K562 (cell line): ENCODE measurements around the gene ZNRF1. TPM values are rescaled to one million over a fixed set of nuclear protein-coding genes. Genes with fewer than 3 reads are reported as not detected.

ENCODE experiments used
- ATAC-seq: fragments of 200-7000 bp; cut with Tn5 transposase; 3 replicates; pipeline ENCODE4 v1.9.1; 2020; ENCODE audit warnings: moderate library complexity
- BruUV-seq: library from RNA; stranded (reverse); fragments of 400-500 nt; replicated peaks from 2 replicates; lab custom pipeline; 2021; lab: Mats Ljungman, UMichigan
- CTCF ChIA-PET: fragments of 300-600 bp; formaldehyde crosslinking; extraction: SDS; loops from one replicate; lab custom pipeline; 2021; ENCODE audit warnings: low intra/inter-chr PET ratio; lab: Yijun Ruan, JAX
- POLR2A ChIA-PET: fragments of 300-600, 350-650 bp; sonication (Branson Sonifier 250); formaldehyde crosslinking; extraction: SDS; loops from one replicate; lab custom pipeline; 2021; ENCODE audit warnings: antibody characterized with exemption, inconsistent platforms; lab: Yijun Ruan, JAX
- DNase-seq, 4 experiments: peaks; one replicate each; pipeline versions ENCODE4 v3.0.0 to v3.0.0-alpha.2; 2011 to 2018; ENCODE audit warnings: low spot score in 3 of 4, mixed read lengths in 3 of 4; ENCODE audit errors: extremely low read depth in 1 of 4
- FAIRE-seq: peaks from 2 replicates; lab custom pipeline; 2011; peaks lifted over from hg19 to GRCh38; lab: Jason Lieb, UNC
- H2AFZ ChIP-seq: 2 replicates; pipeline ENCODE4 v1.6.0; 2011; ENCODE audit warnings: low read depth, low read length, control low read depth, inconsistent platforms
- H3K27ac ChIP-seq: fragments of 200-600 bp; 3 replicates; pipeline ENCODE4 v1.8.0; 2011; ENCODE audit warnings: low read depth, mild to moderate bottlenecking, control low read depth, inconsistent platforms, low read length, moderate library complexity, mixed read lengths; ENCODE audit errors: extremely low read depth
- H3K27me3 ChIP-seq, 2 experiments: fragments of 300-600 bp in 1 of 2; 2 replicates in 1 of 2; 3 replicates in 1 of 2; pipeline versions ENCODE4 v1.6.0 to v1.8.0; 2011; ENCODE audit warnings: inconsistent platforms in 2 of 2, low read length in 2 of 2, mild to moderate bottlenecking in 1 of 2, mixed read lengths in 1 of 2, moderate library complexity in 1 of 2; ENCODE audit not compliant: control insufficient read depth in 2 of 2, insufficient read depth in 2 of 2
- H3K36me3 ChIP-seq: fragments of 300-600 bp; 3 replicates; pipeline ENCODE4 v1.8.0; 2011; ENCODE audit warnings: mild to moderate bottlenecking, low read length, inconsistent platforms; ENCODE audit not compliant: control insufficient read depth, insufficient read depth
- H3K4me1 ChIP-seq, 2 experiments: fragments of 200-600 bp in 1 of 2; replicated peaks in 1 of 2; 2 replicates in 1 of 2; 3 replicates in 1 of 2; pipeline versions ENCODE4 v1.5.1 to v1.8.0; 2011; ENCODE audit warnings: inconsistent platforms in 2 of 2, low read length in 2 of 2, mild to moderate bottlenecking in 1 of 2, mixed read lengths in 1 of 2, moderate library complexity in 1 of 2; ENCODE audit not compliant: control insufficient read depth in 2 of 2, insufficient read depth in 2 of 2
- H3K4me2 ChIP-seq: 2 replicates; pipeline ENCODE4 v1.6.1; 2011; ENCODE audit warnings: low read length, control low read depth, inconsistent platforms, mixed read lengths; ENCODE audit not compliant: insufficient read depth
- H3K4me3 ChIP-seq: fragments of 200-600 bp; sonication (generic), shearing (Covaris generic); 2 replicates; pipeline ENCODE4 v1.5.1; 2016; ENCODE audit warnings: control low read depth, inconsistent platforms
- H3K79me2 ChIP-seq: fragments of 200-600 bp; 3 replicates; pipeline ENCODE4 v1.8.0; 2011; ENCODE audit warnings: low read length, inconsistent platforms; ENCODE audit not compliant: control insufficient read depth, insufficient read depth
- H3K9ac ChIP-seq, 2 experiments: 2 replicates each; pipeline versions ENCODE4 v1.6.0 to v1.6.1; 2011; ENCODE audit warnings: low read depth in 2 of 2, low read length in 2 of 2, control low read depth in 1 of 2, inconsistent platforms in 1 of 2, mild to moderate bottlenecking in 1 of 2, mixed read lengths in 1 of 2; ENCODE audit not compliant: insufficient read depth in 1 of 2
- H3K9me1 ChIP-seq: one replicate; pipeline ENCODE4 v1.6.0; 2011; ENCODE audit warnings: inconsistent platforms, mild to moderate bottlenecking, low read length, moderate library complexity; ENCODE audit not compliant: control insufficient read depth, insufficient read depth
- H3K9me3 ChIP-seq: replicated peaks from 2 replicates; pipeline ENCODE4 v1.5.1; 2011; ENCODE audit warnings: low read depth, low read length, inconsistent platforms; ENCODE audit not compliant: control insufficient read depth, insufficient read depth
- H4K20me1 ChIP-seq: replicated peaks from 2 replicates; pipeline ENCODE4 v1.6.1; 2011; ENCODE audit warnings: low read length, inconsistent platforms, mixed read lengths; ENCODE audit not compliant: control insufficient read depth, insufficient read depth
- ATF7 ChIP-seq: fragments of 450-650 bp; IDR thresholded peaks from 2 replicates; pipeline ENCODE4 v1.7.1; 2014; ENCODE audit warnings: mild to moderate bottlenecking, moderate library complexity
- BCOR ChIP-seq: fragments of 450-650 bp; IDR thresholded peaks from 2 replicates; pipeline ENCODE4 v1.6.1; 2016
- CBX3 ChIP-seq, 2 experiments: IDR thresholded peaks; 1 replicate in 1 of 2; 2 replicates in 1 of 2; pipeline ENCODE4 v1.6.1; 2012; ENCODE audit warnings: inconsistent platforms in 2 of 2, low read length in 2 of 2, borderline replicate concordance in 1 of 2, control low read depth in 1 of 2
- GATA2 ChIP-seq: sonication (generic); formaldehyde crosslinking; IDR thresholded peaks from 2 replicates; pipeline ENCODE4 v1.4.0; 2020; ENCODE audit warnings: mild to moderate bottlenecking, missing genetic modification reagents
- SMARCE1 ChIP-seq: fragments of 450-650 bp; IDR thresholded peaks from 2 replicates; pipeline ENCODE4 v1.7.1; 2016; ENCODE audit warnings: mild to moderate bottlenecking
- STAG1 ChIP-seq: sonication (generic); formaldehyde crosslinking; IDR thresholded peaks from 2 replicates; pipeline ENCODE4 v1.5.0; 2020; ENCODE audit warnings: missing genetic modification reagents, borderline replicate concordance
- TRIM28 ChIP-seq: fragments of 450-650 bp; IDR thresholded peaks from 2 replicates; pipeline ENCODE4 v1.6.1; 2017
- ZBTB33 ChIP-seq: sonication (generic); formaldehyde crosslinking; IDR thresholded peaks from 2 replicates; pipeline ENCODE4 v1.8.1; 2023; ENCODE audit warnings: mild to moderate bottlenecking, missing genetic modification reagents
- ZFP1 ChIP-seq: fragments of 450-650 bp; formaldehyde crosslinking; IDR thresholded peaks from 2 replicates; pipeline ENCODE4 v1.4.0; 2020; ENCODE audit warnings: mild to moderate bottlenecking, mixed read lengths
- WGBS: fragments of 100-300 bp; shearing (Covaris generic); methylation state at CpG from one replicate; pipeline ENCODE4 v1.1.6; 2016; ENCODE audit warnings: low coverage, mixed read lengths; ENCODE audit not compliant: insufficient coverage; ENCODE audit errors: missing lambda C conversion rate; 5-methylcytosine and 5-hydroxymethylcytosine counted together
- in situ Hi-C: fragments of 300-500 bp; cut with MboI; formaldehyde crosslinking; loops from 4 replicates; pipeline ENCODE4 v1.15.0; 2018; ENCODE audit warnings: inconsistent platforms, mixed read lengths
- intact Hi-C: fragments of 100-400 bp; cut with micrococcal nuclease; formaldehyde crosslinking; loops from 2 replicates; pipeline ENCODE4 v1.14.2; 2022
- polyA plus RNA-seq, 8 experiments: library from polyadenylated mRNA; depleted of rRNA in 4 of 8; stranded (reverse) in 5 of 8; unstranded in 3 of 8; fragments of >200 nt; fragmentation: Nextera tagmentation in 2 of 8; fragmentation: Illumina TruSeq in 1 of 8; extraction: Ambion mirVana in 2 of 8; extraction: Trizol in 1 of 8; gene quantifications; 2 replicates each; pipeline versions ENCODE4 v1.2.1 to v1.2.3, GENCODE V29; 2011 to 2014; ENCODE audit warnings: inconsistent platforms in 1 of 8, missing spikeins in 1 of 8
- total RNA-seq, 7 experiments: library from RNA; depleted of rRNA in 6 of 7; stranded (reverse); fragments of >200 nt in 6 of 7; fragmentation: Illumina TruSeq in 2 of 7; extraction: Trizol in 2 of 7; gene quantifications; 2 replicates each; pipeline versions ENCODE4 v1.2.1 to v1.2.3, GENCODE V29; 2011 to 2021; ENCODE audit warnings: low replicate concordance in 1 of 7

Gene ZNRF1
- total and polyA plus RNA-seq, 9 of the 15 experiments (the other 6 are each of a cell fraction or from before 2014, with no cell fraction given) = 9.5 to 37.7 (median 20.0) TPM

GRCh38 chr16:75019586-75019985 is 20.8 kb downstream of the ZNRF1 start:
- no peak overlapping the region for H3K4me2 ChIP-seq
- no peak for FAIRE-seq
- H3K9me1 ChIP-seq = no peaks in the 10 kb centered on the region
- no peaks in the 10 kb centered on the region for H3K27me3 ChIP-seq
- H3K27ac ChIP-seq = no peak overlapping the region
- in situ Hi-C loops = no loop called here
- H3K36me3 ChIP-seq = no peaks in the 10 kb centered on the region; the same call in 2 of the 3 replicates
- H3K4me3 ChIP-seq = no peak overlapping the region
- TF ChIP-seq GATA2 (CRISPR knock-in tag) (no peak), BCOR (0 out of 2 replicates have a peak, but pooled peaks have one; percentile 22), ATF7 (no peak)
- no peak for ATAC-seq
- H3K79me2 ChIP-seq = peaks cover 90% of the 10 kb centered on the region
- WGBS = 99% methylated on average over 7 of the region's 7 CpGs
- H3K9ac ChIP-seq = no peak overlapping the region
- H3K9me3 ChIP-seq = peaks cover 5% of the 10 kb centered on the region; the same call in 1 of the 2 replicates
- no peak for DNase-seq
- BruUV-seq = no TSS peak
- peaks cover 0 to 14% of the 10 kb centered on the region in 2 experiments; a peak in 3 of 5 replicates for H3K4me1 ChIP-seq
- H2AFZ ChIP-seq = no peak overlapping the region
- H4K20me1 ChIP-seq = no peaks in the 10 kb centered on the region
- ChIA-PET CTCF (no interaction called here), POLR2A (interaction anchor here (1.1 kb wide), 1 partner anchor 43 kb away, joined by 3 read pairs; no protein-coding TSS in a partner anchor)
- intact Hi-C loops = no loop called here

- Histone ChIP-seq H3K9me3 (peaks cover 5% of the 10 kb centered on the region; the same call in 1 of the 2 replicates), H3K36me3 (no peaks in the 10 kb centered on the region; the same call in 2 of the 3 replicates), H3K4me3 (no peak overlapping the region), H3K4me1 (peaks cover 3 to 29% of the 10 kb centered on the region in 2 experiments; a peak in 4 of 5 replicates), H3K9me1 (no peaks in the 10 kb centered on the region), H3K79me2 (peaks cover 87% of the 10 kb centered on the region), H2AFZ (no peak overlapping the region), H3K9ac (no peak overlapping the region), H3K27ac (no peak overlapping the region), H4K20me1 (no peaks in the 10 kb centered on the region), H3K27me3 (no peaks in the 10 kb centered on the region), H3K4me2 (no peak overlapping the region)
- ATAC-seq = no peak
- TF ChIP-seq ZBTB33 (0 out of 2 replicates have a peak, but pooled peaks have one; percentile 1), ZFP1 (CRISPR knock-in tag) (peak; percentile 93), STAG1 (CRISPR knock-in tag) (no peak), TRIM28 (peak; percentile 79), CBX3 (IDR thresholded peaks at IDR 0.05; ENCODE audit: borderline replicate concordance in 1 of 2, low read length in 2 of 2) (peak in 1 of 2 experiments; percentile 78; a peak in 2 of 3 replicates), SMARCE1 (no peak)
- in situ Hi-C loops = no loop called here
- WGBS = 95% methylated on average over 1 of the region's 1 CpG
- DNase-seq = no peak
- ChIA-PET POLR2A (no interaction called here), CTCF (no interaction called here)
- FAIRE-seq = no peak
- no TSS peak for BruUV-seq
- intact Hi-C loops = no loop called here
Measured at GRCh38 chr16:75021410-75021809, 22.6 kb downstream of the ZNRF1 start.
